ENCODE results near the gene LRP6. TPM values are rescaled to one million over a fixed set of nuclear protein-coding genes. Genes with fewer than 3 reads are reported as not detected.
A peak's percentile ranks its signal among the peaks of the same experiment; 100 is the strongest.

The LRP6 gene
- polyA plus RNA-seq, 10 donors = 27.8 to 37.0 (median 33.6) TPM

GRCh38 chr12:12081836-12082497 is 184.9 kb downstream of the LRP6 start:
- peak in 1 of 3 donors; percentile 50 for DNase-seq

- DNase-seq = no peak
Observed at GRCh38 chr12:12079291-12079690, 187.6 kb downstream of the LRP6 start.

GRCh38 chr12:12072064-12072760 is 194.6 kb downstream of the LRP6 start:
- DNase-seq = no peak

GRCh38 chr12:12070674-12071656 is 195.9 kb downstream of the LRP6 start, which contains the start of gene BCL2L14:
TSS of gene BCL2L14 (plus strand) at chr12:12070939. CDS start at chr12:12079306, 8,367 bp downstream.
- DNase-seq = no peak

- DNase-seq = no peak
Observed at GRCh38 chr12:12069821-12070548, 196.9 kb downstream of the LRP6 start.

GRCh38 chr12:12068751-12069150 is 198.1 kb downstream of the LRP6 start:
- no peak for DNase-seq

Other genes with a start within 250 kb of the LRP6 start
- gene BCL2L14, start 196.1 kb downstream of the LRP6 start, polyA plus RNA-seq (ENCODE audit: insufficient read length in 10 of 10) = under 1 TPM in 5 of 10 donors, not detected in 5; 0.17 to 0.22 (median 0.18) TPM
- gene MANSC1, start 83.2 kb upstream of the LRP6 start, polyA plus RNA-seq (ENCODE audit: insufficient read length in 10 of 10) = 10 to 100 TPM in 9 of 10 donors, 1 to 10 TPM in 1; 9.1 to 13.8 (median 11.4) TPM
- 10 to 100 TPM in 1 of 10 donors, 1 to 10 TPM in 9; 5.4 to 10.5 (median 7.2) TPM for gene BORCS5, start 90.0 kb upstream of the LRP6 start, polyA plus RNA-seq (ENCODE audit: insufficient read length in 10 of 10)